Keratinocyte (primary cell): ENCODE measurements around the gene ENPP6. TPM values are rescaled to one million over a fixed set of nuclear protein-coding genes. Genes with fewer than 3 reads are reported as not detected.

ENCODE experiments used
- DNase-seq: peaks from one replicate; pipeline ENCODE4 v3.0.0-alpha.2; 2011; ENCODE audit warnings: low read depth, missing footprints, low spot score
- FAIRE-seq: peaks from 2 replicates; lab custom pipeline; 2011; peaks lifted over from hg19 to GRCh38; lab: Jason Lieb, UNC
- H2AFZ ChIP-seq: 2 replicates; pipeline ENCODE4 v1.6.0; 2012; ENCODE audit warnings: low read length, control low read depth, inconsistent platforms; ENCODE audit not compliant: control insufficient read depth
- H3K27ac ChIP-seq: 2 replicates; pipeline ENCODE4 v1.5.1; 2011; ENCODE audit warnings: low read length; ENCODE audit not compliant: control insufficient read depth, insufficient read depth
- H3K27me3 ChIP-seq: 3 replicates; pipeline ENCODE4 v1.6.0; 2011; ENCODE audit warnings: low read length; ENCODE audit not compliant: control insufficient read depth, insufficient read depth; ENCODE audit errors: extremely low read depth
- H3K36me3 ChIP-seq, 2 experiments: 2 replicates in 1 of 2; 3 replicates in 1 of 2; pipeline ENCODE4 v1.5.1; 2011; ENCODE audit warnings: low read length in 2 of 2, mild to moderate bottlenecking in 1 of 2; ENCODE audit not compliant: control insufficient read depth in 2 of 2, insufficient read depth in 2 of 2; ENCODE audit errors: extremely low read depth in 1 of 2
- H3K4me1 ChIP-seq: 3 replicates; pipeline ENCODE4 v1.5.1; 2011; ENCODE audit warnings: low read length; ENCODE audit not compliant: control insufficient read depth, insufficient read depth; ENCODE audit errors: extremely low read depth
- H3K4me2 ChIP-seq: 3 replicates; pipeline ENCODE4 v1.6.0; 2011; ENCODE audit warnings: low read depth, low read length; ENCODE audit not compliant: control insufficient read depth, insufficient read depth; ENCODE audit errors: extremely low read depth
- H3K4me3 ChIP-seq, 3 experiments: fragments of 200-600 bp in 1 of 3; sonication (generic) in 1 of 3; 2 replicates in 2 of 3; 3 replicates in 1 of 3; pipeline ENCODE4 v1.5.1; 2011 to 2016; ENCODE audit warnings: low read length in 3 of 3, mild to moderate bottlenecking in 3 of 3, control low read depth in 2 of 3, inconsistent platforms in 1 of 3, low read depth in 1 of 3, mixed read lengths in 1 of 3, mixed run types in 1 of 3, moderate library complexity in 1 of 3; ENCODE audit not compliant: control insufficient read depth in 2 of 3, insufficient read depth in 2 of 3; ENCODE audit errors: extremely low read depth in 1 of 3
- H3K79me2 ChIP-seq: 2 replicates; pipeline ENCODE4 v1.6.0; 2012; ENCODE audit warnings: low read length; ENCODE audit not compliant: control insufficient read depth, insufficient read depth
- H3K9ac ChIP-seq: 3 replicates; pipeline ENCODE4 v1.6.0; 2011; ENCODE audit warnings: low read length; ENCODE audit not compliant: control insufficient read depth, insufficient read depth; ENCODE audit errors: extremely low read depth
- H3K9me1 ChIP-seq: 3 replicates; pipeline ENCODE4 v1.6.0; 2011; ENCODE audit warnings: low read length; ENCODE audit not compliant: control insufficient read depth, insufficient read depth; ENCODE audit errors: extremely low read depth
- H3K9me3 ChIP-seq: 2 replicates; pipeline ENCODE4 v1.5.1; 2012; ENCODE audit warnings: low read depth, low read length; ENCODE audit not compliant: control insufficient read depth
- H4K20me1 ChIP-seq: 3 replicates; pipeline ENCODE4 v1.6.0; 2011; ENCODE audit warnings: low read length; ENCODE audit not compliant: control insufficient read depth, insufficient read depth; ENCODE audit errors: extremely low read depth
- EZH2 ChIP-seq: IDR thresholded peaks from one replicate; pipeline ENCODE4 v1.6.1; 2012; ENCODE audit warnings: inconsistent platforms, mild to moderate bottlenecking, low read length, moderate library complexity
- dilution Hi-C: fragments of 300-500 bp; cut with MboI; formaldehyde crosslinking; loops from one replicate; pipeline ENCODE4 v1.7.0; 2020; ENCODE audit warnings: low sequenced_read_pairs; ENCODE audit not compliant: extremely low pct_ligation_motif_present
- polyA plus RNA-seq, 5 experiments: library from polyadenylated mRNA; depleted of rRNA in 3 of 5; stranded (reverse) in 3 of 5; stranded (forward) in 1 of 5; unstranded in 1 of 5; fragments of >200 nt; gene quantifications; 1 replicate in 1 of 5; 2 replicates in 3 of 5; 3 replicates in 1 of 5; pipeline versions ENCODE4 v1.2.1 to v1.2.3, GENCODE V29; 2011 to 2012; ENCODE audit warnings: missing spikeins in 2 of 5, low read depth in 1 of 5, low replicate concordance in 1 of 5
- TF ChIP-seq, protein P1 (sequence below), 3 experiments: IDR thresholded peaks in 1 of 3; conservative IDR thresholded peaks in 1 of 3; optimal IDR thresholded peaks in 1 of 3; 2 replicates in 2 of 3; 3 replicates in 1 of 3; pipeline versions ENCODE3 to v1.5.1; 2011; ENCODE audit warnings: low read length in 3 of 3, mild to moderate bottlenecking in 3 of 3, moderate library complexity in 2 of 3, control low read depth in 1 of 3, inconsistent platforms in 1 of 3; ENCODE audit not compliant: insufficient read depth in 2 of 3; ENCODE audit errors: extremely low read depth in 1 of 3

The ENPP6 gene
- polyA plus RNA-seq, 1 donor (not counting 4 experiments of a cell fraction or from before 2014, with no cell fraction given), result not detected

DNA sequence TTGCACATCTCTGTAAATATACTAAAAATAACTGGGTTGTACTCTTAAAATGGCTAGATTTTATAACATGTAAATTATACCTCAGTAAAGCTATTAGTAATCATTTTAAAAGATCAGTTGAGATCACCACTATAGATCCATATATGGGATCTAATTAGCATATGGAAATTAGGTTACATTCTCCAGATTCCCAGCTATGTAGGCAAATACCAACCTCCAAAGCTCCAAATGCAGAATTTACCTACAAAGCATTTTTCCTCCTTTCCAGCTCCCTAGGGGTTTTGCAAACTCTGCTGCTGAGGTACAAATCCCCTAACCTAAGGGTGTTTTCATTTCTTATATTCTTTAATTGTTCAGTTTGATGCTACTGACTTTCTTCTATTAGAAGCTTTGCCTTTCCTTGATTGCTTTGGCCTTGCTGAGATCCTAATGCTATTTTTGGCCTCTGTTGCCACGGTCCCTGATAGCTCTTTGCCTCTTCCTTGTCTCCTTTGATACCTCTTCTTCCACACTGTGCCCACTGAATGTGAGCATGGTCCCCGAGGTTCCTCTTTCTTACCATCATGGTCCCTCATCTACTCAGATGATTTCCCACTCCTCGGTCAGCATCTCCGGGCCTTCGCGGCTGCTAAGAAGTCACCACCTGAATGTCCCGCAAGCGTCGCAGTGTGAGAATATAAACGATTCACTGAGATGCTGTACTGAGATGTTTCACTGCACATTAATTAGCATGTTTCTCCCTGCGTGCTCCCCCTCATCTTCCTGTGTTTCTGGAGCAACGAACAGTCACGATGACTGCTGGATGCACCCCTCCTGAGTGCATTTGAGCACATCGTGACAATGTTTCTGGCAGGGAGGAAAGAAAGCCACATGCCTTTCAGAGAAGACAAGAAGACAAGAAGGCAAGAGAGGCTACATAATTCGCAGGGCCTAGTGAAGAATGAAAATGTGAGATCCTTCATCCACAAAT lies 23.8 kb downstream of the ENPP6 start:
- Histone ChIP-seq H3K9ac (no peak overlapping the region), H3K9me3 (no peaks in the 10 kb centered on the region), H3K79me2 (no peaks in the 10 kb centered on the region), H3K27me3 (no peaks in the 10 kb centered on the region), H2AFZ (no peak overlapping the region), H3K27ac (no peak overlapping the region), H3K36me3 (no peaks in the 10 kb centered on the region), H3K9me1 (no peaks in the 10 kb centered on the region), H3K4me1 (peaks cover 6% of the 10 kb centered on the region), H3K4me3 (no peak overlapping the region), H3K4me2 (no peak overlapping the region), H4K20me1 (no peaks in the 10 kb centered on the region)
- DNase-seq, result no peak
- dilution Hi-C loops, result no loop called here
- no peak for TF ChIP-seq EZH2
- TF ChIP-seq, protein P1, sequence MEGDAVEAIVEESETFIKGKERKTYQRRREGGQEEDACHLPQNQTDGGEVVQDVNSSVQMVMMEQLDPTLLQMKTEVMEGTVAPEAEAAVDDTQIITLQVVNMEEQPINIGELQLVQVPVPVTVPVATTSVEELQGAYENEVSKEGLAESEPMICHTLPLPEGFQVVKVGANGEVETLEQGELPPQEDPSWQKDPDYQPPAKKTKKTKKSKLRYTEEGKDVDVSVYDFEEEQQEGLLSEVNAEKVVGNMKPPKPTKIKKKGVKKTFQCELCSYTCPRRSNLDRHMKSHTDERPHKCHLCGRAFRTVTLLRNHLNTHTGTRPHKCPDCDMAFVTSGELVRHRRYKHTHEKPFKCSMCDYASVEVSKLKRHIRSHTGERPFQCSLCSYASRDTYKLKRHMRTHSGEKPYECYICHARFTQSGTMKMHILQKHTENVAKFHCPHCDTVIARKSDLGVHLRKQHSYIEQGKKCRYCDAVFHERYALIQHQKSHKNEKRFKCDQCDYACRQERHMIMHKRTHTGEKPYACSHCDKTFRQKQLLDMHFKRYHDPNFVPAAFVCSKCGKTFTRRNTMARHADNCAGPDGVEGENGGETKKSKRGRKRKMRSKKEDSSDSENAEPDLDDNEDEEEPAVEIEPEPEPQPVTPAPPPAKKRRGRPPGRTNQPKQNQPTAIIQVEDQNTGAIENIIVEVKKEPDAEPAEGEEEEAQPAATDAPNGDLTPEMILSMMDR (optimal IDR thresholded peaks at IDR 0.05 in 1 of 3, IDR thresholded peaks at IDR 0.05 in 1 of 3, conservative IDR thresholded peaks at IDR 0.05 in 1 of 3; ENCODE audit: extremely low read depth in 1 of 3, insufficient read depth in 2 of 3, low read length in 3 of 3), result no peak
- no peak for FAIRE-seq

DNA sequence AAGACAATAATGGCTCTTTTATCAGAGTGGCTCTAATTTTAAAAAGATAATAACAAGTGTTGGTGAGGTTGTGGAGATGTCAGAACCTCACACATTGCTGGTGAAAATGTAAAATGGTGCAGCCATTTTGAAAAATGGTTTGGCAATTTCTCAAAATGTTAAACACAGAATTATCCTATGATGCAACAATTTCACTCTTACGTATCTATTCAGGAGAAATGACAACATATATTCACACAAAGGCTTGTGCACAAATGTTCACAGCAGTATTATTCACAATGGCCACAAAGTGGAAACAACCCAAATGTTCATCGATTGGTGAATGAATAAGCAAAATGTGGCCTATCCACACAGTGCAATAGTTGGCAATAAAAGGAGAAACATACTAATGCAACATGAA lies 24.7 kb downstream of the ENPP6 start:
- H3K9me1 ChIP-seq, result no peaks in the 10 kb centered on the region
- FAIRE-seq, result no peak
- no peak for DNase-seq
- no peak overlapping the region for H3K4me2 ChIP-seq
- no peaks in the 10 kb centered on the region for H3K36me3 ChIP-seq
- no peaks in the 10 kb centered on the region for H3K27me3 ChIP-seq
- dilution Hi-C loops, result no loop called here
- peaks cover 6% of the 10 kb centered on the region for H3K4me1 ChIP-seq
- H3K4me3 ChIP-seq, result no peak overlapping the region
- H3K27ac ChIP-seq, result no peak overlapping the region
- no peaks in the 10 kb centered on the region for H3K9me3 ChIP-seq
- no peak for TF ChIP-seq EZH2
- TF ChIP-seq, protein P1 (optimal IDR thresholded peaks at IDR 0.05 in 1 of 3, IDR thresholded peaks at IDR 0.05 in 1 of 3, conservative IDR thresholded peaks at IDR 0.05 in 1 of 3; ENCODE audit: extremely low read depth in 1 of 3, insufficient read depth in 2 of 3, low read length in 3 of 3), result no peak
- no peak overlapping the region for H2AFZ ChIP-seq
- H3K79me2 ChIP-seq, result no peaks in the 10 kb centered on the region
- no peak overlapping the region for H3K9ac ChIP-seq
- no peaks in the 10 kb centered on the region for H4K20me1 ChIP-seq
